ENCODE results near the gene FOXL3.
"Not testable (repeated sequence)": the region's sequence is repeated elsewhere in the genome, so short reads cannot be mapped to it uniquely, and the experiment has no call there.

The FOXL3 gene

GRCh38 chr7:326809-327232 lies 36.9 kb downstream of the FOXL3 start:
- DNase-seq: no peak

GRCh38 chr7:327233-327931 lies 37.4 kb downstream of the FOXL3 start:
- DNase-seq: no peak

GRCh38 chr7:327991-328702 lies 38.2 kb downstream of the FOXL3 start:
- DNase-seq: no peak

GRCh38 chr7:329691-330281 lies 39.8 kb downstream of the FOXL3 start:
- DNase-seq: no peak

GRCh38 chr7:330511-331230 lies 40.7 kb downstream of the FOXL3 start:
- DNase-seq: no peak

GRCh38 chr7:332020-332517 lies 42.1 kb downstream of the FOXL3 start:
- no peak for DNase-seq

GRCh38 chr7:332646-333392 lies 42.8 kb downstream of the FOXL3 start:
- no peak for DNase-seq

- DNase-seq: no peak
Measured at GRCh38 chr7:333393-333764, 43.4 kb downstream of the FOXL3 start.

GRCh38 chr7:334618-335357 lies 44.8 kb downstream of the FOXL3 start:
- DNase-seq: no peak

GRCh38 chr7:335358-336148 lies 45.6 kb downstream of the FOXL3 start:
- no peak for DNase-seq

- DNase-seq: not testable (repeated sequence)
Measured at GRCh38 chr7:336149-336533, 46.2 kb downstream of the FOXL3 start.

GRCh38 chr7:336810-337566 lies 47.0 kb downstream of the FOXL3 start:
- no peak for DNase-seq

GRCh38 chr7:337567-337951 lies 47.6 kb downstream of the FOXL3 start:
- DNase-seq: no peak

- DNase-seq: no peak
Measured at GRCh38 chr7:338295-339061, 48.5 kb downstream of the FOXL3 start.

GRCh38 chr7:339062-339342 lies 49.0 kb downstream of the FOXL3 start:
- DNase-seq: no peak

- no peak for DNase-seq
Measured at GRCh38 chr7:339696-340095, 49.7 kb downstream of the FOXL3 start.

- DNase-seq: no peak
Measured at GRCh38 chr7:340200-340937, 50.4 kb downstream of the FOXL3 start.

Data from cerebellar nuclear complex (tissue), 1 donor.